ENCODE measurements around the gene DNPEP. TPM values are rescaled to one million over a fixed set of nuclear protein-coding genes. Genes with fewer than 3 reads are reported as not detected.

The DNPEP gene
- total RNA-seq, 5 donors from 2014 or later (not counting 1 experiment from before 2014, with no cell fraction given) = 73.5 to 88.8 (median 85.4) TPM

- H3K4me1 ChIP-seq (ENCODE audit: control insufficient read depth in 1 of 2, extremely low read depth in 1 of 2, insufficient read depth in 2 of 2, low read length in 2 of 2) = peaks cover 5 to 23% of the 10 kb centered on the region in 2 experiments
- H3K9me3 ChIP-seq = no peaks in the 10 kb centered on the region
- no peak overlapping the region for H3K4me3 ChIP-seq (ENCODE audit: control insufficient read depth in 1 of 2, extremely low read depth in 1 of 2, low read length in 1 of 2)
- H3K27me3 ChIP-seq (replicated peaks in 1 of 2; ENCODE audit: control insufficient read depth in 2 of 2, extremely low read depth in 1 of 2, insufficient read depth in 2 of 2, low read length in 1 of 2) = no peaks in the 10 kb centered on the region
- no peak for DNase-seq
- ATAC-seq (replicated peaks in 1 of 4) = no peak
- no peak overlapping the region for H3K27ac ChIP-seq (ENCODE audit: low read length)
- Mint-ChIP-seq H3K4me1 (peaks cover 6 to 34% (median 28%) of the 10 kb centered on the region in 3 donors), H3K4me3 (no peak overlapping the region), H3K27me3 (no peaks in the 10 kb centered on the region), H3K27ac (no peak overlapping the region), H3K36me3 (peaks cover 40% of the 10 kb centered on the region), H3K9me3 (no peaks in the 10 kb centered on the region)
- CTCF ChIA-PET = no interaction called here
- WGBS (ENCODE audit: insufficient coverage) = 82% methylated on average over 12 of the region's 15 CpGs
- POLR2A ChIA-PET = no interaction called here
- peaks cover 10 to 59% of the 10 kb centered on the region in 2 donors for H3K36me3 ChIP-seq (ENCODE audit: control insufficient read depth in 2 of 2, extremely low read depth in 1 of 2, insufficient read depth in 1 of 2, low read length in 1 of 2)
Observed at GRCh38 chr2:219384083-219384713, 3.5 kb downstream of the DNPEP start.

- WGBS (ENCODE audit: insufficient coverage) = 97% methylated on average over 7 of the region's 9 CpGs
- Histone ChIP-seq H3K9me3 (no peaks in the 10 kb centered on the region), H3K27ac (ENCODE audit: low read length) (no peak overlapping the region), H3K4me1 (ENCODE audit: control insufficient read depth in 1 of 2, extremely low read depth in 1 of 2, insufficient read depth in 2 of 2, low read length in 2 of 2) (peaks cover 0 to 6% of the 10 kb centered on the region in 2 experiments), H3K27me3 (replicated peaks in 1 of 2; ENCODE audit: control insufficient read depth in 2 of 2, extremely low read depth in 1 of 2, insufficient read depth in 2 of 2, low read length in 1 of 2) (no peaks in the 10 kb centered on the region), H3K4me3 (ENCODE audit: control insufficient read depth in 1 of 2, extremely low read depth in 1 of 2, low read length in 1 of 2) (no peak overlapping the region), H3K36me3 (ENCODE audit: control insufficient read depth in 2 of 2, extremely low read depth in 1 of 2, insufficient read depth in 1 of 2, low read length in 1 of 2) (peaks cover 10 to 70% of the 10 kb centered on the region in 2 donors)
- POLR2A ChIA-PET = no interaction called here
- Mint-ChIP-seq H3K27ac (no peak overlapping the region), H3K36me3 (peaks cover 52% of the 10 kb centered on the region), H3K4me3 (no peak overlapping the region), H3K4me1 (peaks cover 0 to 19% (median 12%) of the 10 kb centered on the region in 3 donors), H3K27me3 (no peaks in the 10 kb centered on the region), H3K9me3 (no peaks in the 10 kb centered on the region)
- DNase-seq = no peak
- ATAC-seq (replicated peaks in 1 of 4) = no peak
- CTCF ChIA-PET = no interaction called here
Observed at GRCh38 chr2:219381448-219381847, 6.3 kb downstream of the DNPEP start.

- Mint-ChIP-seq H3K27me3 (no peaks in the 10 kb centered on the region), H3K9me3 (no peaks in the 10 kb centered on the region), H3K4me3 (no peak overlapping the region), H3K27ac (no peak overlapping the region), H3K4me1 (peaks cover 0 to 14% (median 8%) of the 10 kb centered on the region in 3 donors), H3K36me3 (peaks cover 53% of the 10 kb centered on the region)
- Histone ChIP-seq H3K36me3 (ENCODE audit: control insufficient read depth in 2 of 2, extremely low read depth in 1 of 2, insufficient read depth in 1 of 2, low read length in 1 of 2) (peaks cover 6 to 68% of the 10 kb centered on the region in 2 donors), H3K4me3 (ENCODE audit: control insufficient read depth in 1 of 2, extremely low read depth in 1 of 2, low read length in 1 of 2) (no peak overlapping the region), H3K27ac (ENCODE audit: low read length) (no peak overlapping the region), H3K27me3 (replicated peaks in 1 of 2; ENCODE audit: control insufficient read depth in 2 of 2, extremely low read depth in 1 of 2, insufficient read depth in 2 of 2, low read length in 1 of 2) (no peaks in the 10 kb centered on the region), H3K9me3 (no peaks in the 10 kb centered on the region), H3K4me1 (ENCODE audit: control insufficient read depth in 1 of 2, extremely low read depth in 1 of 2, insufficient read depth in 2 of 2, low read length in 2 of 2) (peaks cover 0 to under 1% of the 10 kb centered on the region in 2 experiments)
- ChIA-PET CTCF (no interaction called here), POLR2A (no interaction called here)
- DNase-seq (no peak), ATAC-seq (replicated peaks in 1 of 4) (peak in 1 of 4 experiments; percentile 12)
Observed at GRCh38 chr2:219380926-219381325, 6.8 kb downstream of the DNPEP start.

- no peak overlapping the region for H3K27ac ChIP-seq (ENCODE audit: low read length)
- ATAC-seq (replicated peaks in 1 of 4) = no peak
- DNase-seq = no peak
- Mint-ChIP-seq H3K9me3 (no peaks in the 10 kb centered on the region), H3K4me1 (peaks cover 0 to under 1% (median 0%) of the 10 kb centered on the region in 3 donors), H3K27me3 (no peaks in the 10 kb centered on the region), H3K36me3 (peaks cover 52% of the 10 kb centered on the region), H3K27ac (peak overlapping the region in 1 of 2 donors; percentile 2), H3K4me3 (no peak overlapping the region)
- no peak overlapping the region for H3K4me3 ChIP-seq (ENCODE audit: control insufficient read depth in 1 of 2, extremely low read depth in 1 of 2, low read length in 1 of 2)
- H3K9me3 ChIP-seq = no peaks in the 10 kb centered on the region
- no peaks in the 10 kb centered on the region for H3K27me3 ChIP-seq (replicated peaks in 1 of 2; ENCODE audit: control insufficient read depth in 2 of 2, extremely low read depth in 1 of 2, insufficient read depth in 2 of 2, low read length in 1 of 2)
- peaks cover 0 to 62% of the 10 kb centered on the region in 2 donors for H3K36me3 ChIP-seq (ENCODE audit: control insufficient read depth in 2 of 2, extremely low read depth in 1 of 2, insufficient read depth in 1 of 2, low read length in 1 of 2)
- no peaks in the 10 kb centered on the region for H3K4me1 ChIP-seq (ENCODE audit: control insufficient read depth in 1 of 2, extremely low read depth in 1 of 2, insufficient read depth in 2 of 2, low read length in 2 of 2)
- POLR2A ChIA-PET = interaction anchor here (0.6 kb wide), 2 partner anchors 91 to 805 kb away, joined by 3 read pairs; no protein-coding TSS in a partner anchor
- CTCF ChIA-PET = no interaction called here
- WGBS (ENCODE audit: insufficient coverage) = 91% methylated on average over 9 of the region's 13 CpGs
Observed at GRCh38 chr2:219378163-219378851, 9.4 kb downstream of the DNPEP start.

- Mint-ChIP-seq H3K36me3 (peaks cover 30% of the 10 kb centered on the region), H3K27ac (peak overlapping the region in 1 of 2 donors; percentile 47), H3K4me3 (no peak overlapping the region), H3K4me1 (peaks cover 0 to 3% (median 0%) of the 10 kb centered on the region in 3 donors), H3K27me3 (no peaks in the 10 kb centered on the region), H3K9me3 (no peaks in the 10 kb centered on the region)
- Histone ChIP-seq H3K36me3 (ENCODE audit: control insufficient read depth in 2 of 2, extremely low read depth in 1 of 2, insufficient read depth in 1 of 2, low read length in 1 of 2) (peaks cover 0 to 13% of the 10 kb centered on the region in 2 donors), H3K4me3 (ENCODE audit: control insufficient read depth in 1 of 2, extremely low read depth in 1 of 2, low read length in 1 of 2) (no peak overlapping the region), H3K27me3 (replicated peaks in 1 of 2; ENCODE audit: control insufficient read depth in 2 of 2, extremely low read depth in 1 of 2, insufficient read depth in 2 of 2, low read length in 1 of 2) (no peaks in the 10 kb centered on the region), H3K9me3 (no peaks in the 10 kb centered on the region), H3K4me1 (ENCODE audit: control insufficient read depth in 1 of 2, extremely low read depth in 1 of 2, insufficient read depth in 2 of 2, low read length in 2 of 2) (no peaks in the 10 kb centered on the region), H3K27ac (ENCODE audit: low read length) (no peak overlapping the region)
- no CpG with 5 or more reads among the region's 2 CpGs for WGBS (ENCODE audit: insufficient coverage)
- POLR2A ChIA-PET = no interaction called here
- no peak for DNase-seq
- CTCF ChIA-PET = interaction anchor here in 1 of 2 donors (1.0 kb wide), 1 partner anchor 174 kb away, joined by 4 read pairs; no protein-coding TSS in a partner anchor
- no peak for ATAC-seq (replicated peaks in 1 of 4)
Observed at GRCh38 chr2:219369447-219369861, 18.3 kb downstream of the DNPEP start.

GRCh38 chr2:219368690-219369191, 19.0 kb downstream of the DNPEP start:
- ChIA-PET POLR2A (no interaction called here), CTCF (no interaction called here)
- WGBS (ENCODE audit: insufficient coverage) = no CpG with 5 or more reads among the region's 3 CpGs
- ATAC-seq (replicated peaks in 1 of 4) = no peak
- Mint-ChIP-seq H3K27me3 (no peaks in the 10 kb centered on the region), H3K36me3 (peaks cover 23% of the 10 kb centered on the region), H3K9me3 (no peaks in the 10 kb centered on the region), H3K4me1 (peaks cover 0 to 3% (median 0%) of the 10 kb centered on the region in 3 donors), H3K27ac (no peak overlapping the region), H3K4me3 (no peak overlapping the region)
- H3K27me3 ChIP-seq (replicated peaks in 1 of 2; ENCODE audit: control insufficient read depth in 2 of 2, extremely low read depth in 1 of 2, insufficient read depth in 2 of 2, low read length in 1 of 2) = no peaks in the 10 kb centered on the region
- H3K9me3 ChIP-seq = no peaks in the 10 kb centered on the region
- DNase-seq = no peak
- H3K4me1 ChIP-seq (ENCODE audit: control insufficient read depth in 1 of 2, extremely low read depth in 1 of 2, insufficient read depth in 2 of 2, low read length in 2 of 2) = no peaks in the 10 kb centered on the region
- H3K4me3 ChIP-seq (ENCODE audit: control insufficient read depth in 1 of 2, extremely low read depth in 1 of 2, low read length in 1 of 2) = no peak overlapping the region
- no peak overlapping the region for H3K27ac ChIP-seq (ENCODE audit: low read length)
- peaks cover 0 to 6% of the 10 kb centered on the region in 2 donors for H3K36me3 ChIP-seq (ENCODE audit: control insufficient read depth in 2 of 2, extremely low read depth in 1 of 2, insufficient read depth in 1 of 2, low read length in 1 of 2)
